Kidney (tissue), 14 donors: ENCODE data around the gene HEPH. TPM values are rescaled to one million over a fixed set of nuclear protein-coding genes. Genes with fewer than 3 reads are reported as not detected.
"Not testable (repeated sequence)": the region's sequence is repeated elsewhere in the genome, so short reads cannot be mapped to it uniquely, and the experiment has no call there.

ENCODE experiments used
- DNase-seq, 5 donors: peaks; one replicate each; pipeline ENCODE4 v3.0.0-alpha.2; 2013 to 2020
- FAIRE-seq: peaks from 2 replicates; lab custom pipeline; 2012; peaks lifted over from hg19 to GRCh38; lab: Jason Lieb, UNC
- H3K27ac ChIP-seq, 2 donors: one replicate each; pipeline ENCODE4 v1.7.0; 2013; ENCODE audit warnings: low read depth in 2 of 2, low read length in 2 of 2, inconsistent platforms in 1 of 2
- H3K27me3 ChIP-seq: one replicate; pipeline ENCODE4 v1.7.1; 2013; ENCODE audit warnings: low read length, inconsistent platforms; ENCODE audit not compliant: control insufficient read depth, insufficient read depth
- H3K36me3 ChIP-seq, 3 donors: one replicate each; pipeline versions ENCODE4 v1.7.0 to v1.7.1; 2013; ENCODE audit warnings: low read length in 3 of 3, control low read depth in 1 of 3, inconsistent platforms in 1 of 3; ENCODE audit not compliant: insufficient read depth in 3 of 3, control insufficient read depth in 2 of 3
- H3K4me1 ChIP-seq, 3 donors: one replicate each; pipeline versions ENCODE4 v1.7.0 to v1.7.1; 2013; ENCODE audit warnings: low read length in 3 of 3, inconsistent platforms in 1 of 3, low read depth in 1 of 3; ENCODE audit not compliant: control insufficient read depth in 2 of 3, insufficient read depth in 2 of 3
- H3K4me3 ChIP-seq, 3 donors: one replicate each; pipeline versions ENCODE4 v1.7.0 to v1.8.1; 2013; ENCODE audit warnings: low read length in 3 of 3, control low read depth in 1 of 3, inconsistent platforms in 1 of 3
- H3K9ac ChIP-seq, 3 donors: one replicate each; pipeline versions ENCODE4 v1.7.0 to v1.7.1; 2013; ENCODE audit warnings: low read length in 3 of 3, control low read depth in 1 of 3, inconsistent platforms in 1 of 3
- H3K9me3 ChIP-seq, 3 donors: one replicate each; pipeline versions ENCODE4 v1.7.0 to v1.7.1; 2013; ENCODE audit warnings: low read length in 3 of 3, control low read depth in 1 of 3, inconsistent platforms in 1 of 3; ENCODE audit not compliant: control insufficient read depth in 2 of 3, insufficient read depth in 1 of 3
- intact Hi-C: fragments of 100-400 bp; cut with DNase I; formaldehyde crosslinking; loops from one replicate; pipeline ENCODE4 v1.11.1; 2022
- polyA plus RNA-seq: library from polyadenylated mRNA; stranded (reverse); fragments of 350-450 nt; fragmentation: Illumina TruSeq; extraction: RNeasy Lipid Tissue Mini Kit (QIAGEN cat#74804); gene quantifications from one replicate; pipeline ENCODE4 v1.2.3, GENCODE V29; 2014; ENCODE audit warnings: low read depth, low replicate concordance; ENCODE audit not compliant: insufficient read depth
- total RNA-seq: library from RNA; stranded (reverse); fragmentation: NEBNext Ultra II Directional; extraction: Animal tissue kit (Norgen Biotek cat#: 25700); gene quantifications from one replicate; pipeline ENCODE4 v1.2.1, GENCODE V29; 2021
- TF ChIP-seq, protein P1 (sequence below): IDR thresholded peaks from 3 replicates; pipeline ENCODE4 v1.5.1; 2012; ENCODE audit warnings: mild to moderate bottlenecking, moderate library complexity, borderline replicate concordance; ENCODE audit not compliant: insufficient read depth; ENCODE audit errors: extremely low read depth
- donor health status: control.
- donor health status: control.
- donor health status: control.
- donor health status: control.
- donor health status: control.
- donor health status: DM: yes; HTN: yes; CAD: no.
- donor health status: Normal renal cell carcinoma (clear cell type).

The HEPH gene
- total and polyA plus RNA-seq, 2 donors from 2014 or later: 6.2 to 14.4 TPM

GRCh38 chrX:66130469-66130868, 33.6 kb upstream of the HEPH start:
- FAIRE-seq: no peak

DNA sequence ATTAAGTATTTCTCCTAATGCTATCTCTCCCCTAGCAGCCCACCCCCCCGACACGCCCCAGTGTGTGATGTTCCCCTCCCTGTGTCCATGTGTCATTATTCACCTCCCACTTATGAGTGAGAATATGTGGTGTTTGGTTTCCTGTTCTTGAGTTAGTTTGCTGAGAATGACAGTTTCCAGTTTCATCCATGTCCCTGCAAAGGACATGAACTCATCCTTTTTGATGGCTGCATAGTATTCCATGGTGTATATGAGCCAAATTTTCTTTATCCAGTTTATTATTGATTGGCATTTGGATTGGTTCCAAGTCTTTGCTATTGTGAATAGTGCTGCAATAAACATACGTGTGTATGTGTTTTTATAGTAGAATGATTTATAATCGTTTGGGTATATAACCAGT, 28.8 kb upstream of the HEPH start:
- H3K27me3 ChIP-seq: not testable (repeated sequence)

More at GRCh38 chrX:66130469-66130868, 33.6 kb upstream of the HEPH start:
- no peak overlapping the region for H3K27ac ChIP-seq
- H3K27me3 ChIP-seq: no peaks in the 10 kb centered on the region
- intact Hi-C loops: no loop called here
- no peak overlapping the region for H3K4me3 ChIP-seq
- no peaks in the 10 kb centered on the region for H3K9me3 ChIP-seq
- DNase-seq: no peak
- TF ChIP-seq, protein P1, sequence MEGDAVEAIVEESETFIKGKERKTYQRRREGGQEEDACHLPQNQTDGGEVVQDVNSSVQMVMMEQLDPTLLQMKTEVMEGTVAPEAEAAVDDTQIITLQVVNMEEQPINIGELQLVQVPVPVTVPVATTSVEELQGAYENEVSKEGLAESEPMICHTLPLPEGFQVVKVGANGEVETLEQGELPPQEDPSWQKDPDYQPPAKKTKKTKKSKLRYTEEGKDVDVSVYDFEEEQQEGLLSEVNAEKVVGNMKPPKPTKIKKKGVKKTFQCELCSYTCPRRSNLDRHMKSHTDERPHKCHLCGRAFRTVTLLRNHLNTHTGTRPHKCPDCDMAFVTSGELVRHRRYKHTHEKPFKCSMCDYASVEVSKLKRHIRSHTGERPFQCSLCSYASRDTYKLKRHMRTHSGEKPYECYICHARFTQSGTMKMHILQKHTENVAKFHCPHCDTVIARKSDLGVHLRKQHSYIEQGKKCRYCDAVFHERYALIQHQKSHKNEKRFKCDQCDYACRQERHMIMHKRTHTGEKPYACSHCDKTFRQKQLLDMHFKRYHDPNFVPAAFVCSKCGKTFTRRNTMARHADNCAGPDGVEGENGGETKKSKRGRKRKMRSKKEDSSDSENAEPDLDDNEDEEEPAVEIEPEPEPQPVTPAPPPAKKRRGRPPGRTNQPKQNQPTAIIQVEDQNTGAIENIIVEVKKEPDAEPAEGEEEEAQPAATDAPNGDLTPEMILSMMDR: no peak
- no peaks in the 10 kb centered on the region for H3K36me3 ChIP-seq
- no peak overlapping the region for H3K9ac ChIP-seq
- no peaks in the 10 kb centered on the region for H3K4me1 ChIP-seq

DNA sequence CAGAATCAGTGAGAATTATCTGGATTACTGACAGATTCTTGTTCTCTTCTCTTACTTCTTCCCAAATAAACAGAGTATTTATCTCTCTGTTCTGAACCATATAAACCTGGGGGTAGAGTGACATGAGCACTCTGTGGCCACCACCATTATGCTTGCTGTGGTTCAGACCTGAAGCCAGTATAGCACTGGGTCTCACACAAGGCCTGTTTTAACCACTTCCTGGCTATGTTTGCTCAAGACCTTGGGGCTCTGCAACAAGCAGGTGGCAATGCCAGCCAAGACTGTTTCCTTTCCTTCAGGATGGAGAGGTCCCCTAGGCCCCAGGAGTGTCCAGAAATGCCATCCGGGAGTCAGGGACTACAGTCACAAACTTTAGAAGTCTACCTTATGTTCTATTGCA, 21.7 kb upstream of the HEPH start:
- no peak for FAIRE-seq
- Histone ChIP-seq H3K9ac (no peak overlapping the region), H3K4me1 (no peaks in the 10 kb centered on the region), H3K9me3 (no peaks in the 10 kb centered on the region), H3K36me3 (no peaks in the 10 kb centered on the region), H3K27me3 (no peaks in the 10 kb centered on the region), H3K27ac (no peak overlapping the region), H3K4me3 (no peak overlapping the region)
- intact Hi-C loops: no loop called here
- TF ChIP-seq, protein P1: no peak
- no peak for DNase-seq

More for the DNA sequence above, 28.8 kb upstream of the HEPH start:
- DNase-seq: peak in 1 of 5 donors; percentile 11
- H3K27ac ChIP-seq, H3K36me3 ChIP-seq, H3K9me3 ChIP-seq, H3K4me1 ChIP-seq, FAIRE-seq, intact Hi-C loops, H3K9ac ChIP-seq, H3K4me3 ChIP-seq: not testable (repeated sequence)

GRCh38 chrX:66144258-66144657, 19.8 kb upstream of the HEPH start:
- H3K27me3 ChIP-seq: no peaks in the 10 kb centered on the region
- no peak for DNase-seq
- TF ChIP-seq, protein P1: no peak
- H3K4me1 ChIP-seq: no peaks in the 10 kb centered on the region
- no peak overlapping the region for H3K9ac ChIP-seq
- no peaks in the 10 kb centered on the region for H3K9me3 ChIP-seq
- H3K4me3 ChIP-seq: no peak overlapping the region
- FAIRE-seq: no peak
- H3K36me3 ChIP-seq: no peaks in the 10 kb centered on the region
- H3K27ac ChIP-seq: no peak overlapping the region
- intact Hi-C loops: no loop called here
